HG03521 (cell line): ENCODE results near the gene STARD13.

ENCODE experiments used
- ATAC-seq: cut with Tn5 transposase; IDR thresholded peaks from one replicate; pipeline ENCODE4 v1.9.1; 2021; ENCODE audit warnings: mild to moderate bottlenecking, moderate library complexity; ENCODE audit not compliant: unreplicated experiment

Gene STARD13

DNA sequence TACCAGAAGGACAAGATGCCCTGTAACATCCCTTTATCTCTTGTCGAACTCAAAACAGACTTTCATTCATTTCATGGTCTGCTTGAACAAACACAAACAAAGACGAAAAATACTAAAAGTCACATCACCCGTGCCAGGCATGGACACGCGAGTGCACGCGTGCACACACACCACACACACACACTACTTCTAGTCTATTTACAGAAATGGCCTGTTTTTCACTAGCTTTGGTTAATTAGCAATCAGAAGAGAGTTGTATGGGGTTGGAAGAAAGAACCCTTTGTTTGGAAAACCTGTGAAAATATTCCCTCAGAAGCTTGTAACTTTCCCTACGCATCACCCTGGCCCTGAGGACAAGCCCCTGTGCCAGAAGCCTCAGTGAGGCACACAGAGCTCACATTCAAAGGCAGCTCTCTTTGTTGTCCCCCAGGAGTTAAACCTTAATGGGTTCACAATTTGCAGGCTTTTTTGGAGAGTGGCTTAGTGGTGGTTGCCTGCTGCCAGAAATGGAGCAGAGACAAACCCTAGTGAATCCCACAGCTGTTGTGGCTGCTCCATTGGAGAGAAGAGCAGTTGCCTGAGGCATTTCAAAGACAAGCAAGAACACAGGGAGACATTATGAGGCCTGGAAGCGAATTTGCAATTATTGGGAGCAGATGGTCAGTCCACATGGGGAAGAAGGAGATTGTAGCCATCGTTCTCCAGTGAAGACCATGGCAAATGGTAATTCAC lies 55.9 kb downstream of the STARD13 start:
- ATAC-seq: no peak

DNA sequence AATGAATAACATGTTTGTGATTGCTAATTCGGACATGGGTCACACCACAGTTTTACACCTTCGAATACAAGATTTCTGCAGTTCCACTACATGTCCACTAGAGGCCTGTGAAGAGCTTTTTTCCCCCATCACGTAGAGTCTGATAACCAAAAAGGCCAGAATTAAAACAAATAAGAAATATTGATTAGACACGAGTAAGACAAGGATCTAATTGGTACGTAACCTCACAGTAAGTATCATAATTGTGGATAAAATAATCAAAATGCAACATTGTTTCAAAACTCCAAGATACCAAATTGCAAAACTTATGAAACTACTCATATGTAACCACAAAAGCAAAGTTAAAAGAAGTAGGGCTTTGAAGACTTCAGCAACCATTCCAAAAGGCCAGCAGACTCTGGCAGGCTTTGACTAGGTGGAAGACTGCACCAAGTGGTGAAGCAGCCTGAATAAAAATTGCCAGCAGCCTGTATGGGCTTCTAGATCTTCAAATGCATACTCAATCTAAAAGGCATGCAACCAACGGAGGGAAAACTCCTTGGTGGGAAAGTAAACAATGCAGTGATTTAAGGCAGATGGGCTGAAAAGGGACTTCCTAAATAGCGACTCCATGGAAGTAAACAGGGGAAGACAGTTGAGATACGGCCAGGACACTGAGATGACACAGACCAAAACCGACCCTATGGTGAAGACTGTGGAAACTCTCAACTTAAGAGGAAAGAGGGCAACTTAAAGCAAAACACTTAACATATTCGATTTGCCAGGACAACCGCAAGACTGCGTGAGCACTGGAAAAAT lies 56.7 kb downstream of the STARD13 start:
- no peak for ATAC-seq

GRCh38 chr13:33227927-33228647 lies 57.5 kb downstream of the STARD13 start:
- ATAC-seq: no peak

GRCh38 chr13:33224686-33225085 lies 60.9 kb downstream of the STARD13 start:
- ATAC-seq: no peak

DNA sequence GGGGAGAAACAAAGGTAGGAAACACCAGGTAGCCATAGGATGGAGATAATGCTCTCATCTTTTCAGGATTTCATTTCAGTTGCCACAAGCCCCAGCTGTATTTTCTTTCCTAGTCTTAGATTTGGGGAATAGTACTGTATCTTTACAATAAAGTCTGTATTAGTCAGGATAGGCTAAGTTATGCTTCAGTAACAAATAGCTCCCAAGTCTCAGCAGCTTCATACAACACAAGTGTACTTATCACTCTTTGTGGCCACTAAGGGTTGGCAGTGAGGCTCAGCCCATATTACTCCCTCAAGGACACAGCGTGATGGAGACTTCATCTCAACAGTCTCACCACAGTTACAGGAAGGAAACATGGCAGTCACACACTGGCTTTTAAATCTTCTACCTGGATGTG lies 61.4 kb downstream of the STARD13 start:
- ATAC-seq: no peak

GRCh38 chr13:33219926-33220325 lies 65.6 kb downstream of the STARD13 start:
- no peak for ATAC-seq

- ATAC-seq: no peak
Observed at GRCh38 chr13:33218426-33218825, 67.1 kb downstream of the STARD13 start.

- ATAC-seq: no peak
Observed at GRCh38 chr13:33218020-33218419, 67.5 kb downstream of the STARD13 start.

DNA sequence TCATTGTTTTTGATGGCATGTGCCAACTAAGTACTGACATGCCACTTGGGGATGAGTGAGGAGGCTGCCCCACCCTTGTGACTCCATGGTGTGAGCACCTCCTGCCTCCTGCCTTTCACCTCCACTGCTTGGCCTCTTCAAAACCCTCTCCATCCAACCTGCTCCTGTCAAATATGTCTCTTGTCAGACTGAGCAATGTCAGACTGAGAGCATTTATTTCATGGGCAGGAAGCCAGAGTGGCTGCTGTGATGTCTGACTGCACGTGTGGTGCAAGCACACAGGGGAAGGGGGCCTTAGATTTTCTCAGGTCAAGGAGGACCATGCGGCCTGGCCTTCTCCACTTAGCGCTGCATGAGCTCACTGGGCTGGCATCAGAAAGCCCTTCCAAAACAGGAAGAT lies 68.3 kb downstream of the STARD13 start:
- ATAC-seq: no peak

- no peak for ATAC-seq
Observed at GRCh38 chr13:33213797-33214196, 71.8 kb downstream of the STARD13 start.

- no peak for ATAC-seq
Observed at GRCh38 chr13:33213024-33213768, 72.4 kb downstream of the STARD13 start.

GRCh38 chr13:33212396-33212795 lies 73.2 kb downstream of the STARD13 start:
- ATAC-seq: no peak

DNA sequence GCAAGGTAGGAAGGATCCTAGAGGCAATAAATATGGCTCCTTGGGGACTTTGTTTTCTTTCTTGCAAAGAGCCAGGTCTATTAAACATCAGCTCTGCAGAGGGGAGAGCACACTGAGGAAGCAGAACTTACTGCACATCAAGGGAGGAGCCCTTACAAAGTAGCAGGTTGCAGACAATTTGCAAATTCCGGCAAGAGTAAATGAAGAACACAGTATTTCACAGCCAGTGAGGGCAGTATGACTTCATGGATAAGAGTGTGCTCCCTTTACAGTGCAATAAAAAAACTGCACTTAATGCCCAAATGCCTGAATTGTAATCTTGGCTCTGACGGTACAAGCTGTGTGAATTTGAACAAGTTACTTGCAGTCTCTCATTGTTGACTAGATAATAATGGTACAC lies 75.5 kb downstream of the STARD13 start:
- no peak for ATAC-seq

DNA sequence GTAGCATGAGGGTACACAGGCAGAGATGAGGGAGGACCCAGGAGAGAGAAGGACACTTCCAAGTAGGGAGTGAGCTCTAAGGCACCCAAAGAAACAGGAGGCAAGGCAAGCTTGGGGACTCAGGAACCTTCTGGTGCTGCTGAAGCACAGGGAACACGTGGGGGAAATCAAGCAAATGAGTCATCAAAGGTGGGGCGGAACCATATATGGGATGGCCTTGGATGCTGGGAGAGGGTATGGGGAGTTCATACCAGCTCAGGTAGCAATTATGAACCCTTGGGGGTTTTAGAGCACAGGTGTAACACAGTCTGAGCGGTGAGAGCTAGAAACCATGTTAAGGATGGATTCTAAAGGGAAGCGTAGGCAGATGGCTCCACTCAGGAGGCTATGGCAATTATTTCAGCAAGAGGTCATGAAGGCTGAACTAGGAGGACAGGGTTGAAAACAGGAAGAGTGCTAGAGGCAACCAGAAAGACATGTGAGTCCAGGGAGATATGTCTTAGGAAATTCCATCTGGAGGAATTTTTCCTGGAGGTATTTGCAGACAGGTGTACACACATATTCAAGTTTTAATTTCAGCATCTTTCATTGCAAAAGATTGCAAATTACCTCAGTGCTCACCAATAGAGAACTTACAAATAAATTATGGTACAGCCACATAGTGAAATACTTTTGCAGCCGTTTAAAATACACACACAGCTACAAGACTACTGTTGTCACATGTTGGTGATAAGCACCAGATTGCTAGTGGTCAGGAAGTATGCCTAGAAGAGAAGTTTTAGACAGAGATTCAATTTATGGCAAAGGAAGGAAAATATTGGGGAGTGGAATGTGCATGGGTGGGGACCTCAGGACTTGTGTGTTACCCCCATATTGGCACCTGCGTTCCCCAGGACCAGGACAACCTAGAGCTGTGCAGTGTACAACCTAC lies 77.0 kb downstream of the STARD13 start:
- no peak for ATAC-seq

DNA sequence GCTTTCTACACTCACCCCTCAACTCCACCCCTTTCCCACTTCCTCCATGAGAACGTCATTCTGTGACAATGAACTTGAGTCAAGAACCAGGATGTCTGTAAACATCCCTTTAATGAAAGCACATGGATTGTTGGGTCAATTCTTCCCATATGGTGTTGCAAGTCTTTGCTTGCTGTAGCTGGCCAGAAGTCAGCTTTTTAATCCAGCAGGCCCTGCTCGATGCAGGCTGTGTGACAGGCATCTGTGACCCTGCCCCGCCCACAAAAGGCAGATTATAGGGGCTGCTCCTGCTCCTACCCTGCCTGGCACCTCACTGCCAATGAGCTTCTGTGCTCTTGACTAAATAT lies 78.0 kb downstream of the STARD13 start:
- no peak for ATAC-seq

GRCh38 chr13:33206945-33207614 lies 78.5 kb downstream of the STARD13 start:
- ATAC-seq: no peak

- ATAC-seq: no peak
Observed at GRCh38 chr13:33206425-33206824, 79.1 kb downstream of the STARD13 start.

DNA sequence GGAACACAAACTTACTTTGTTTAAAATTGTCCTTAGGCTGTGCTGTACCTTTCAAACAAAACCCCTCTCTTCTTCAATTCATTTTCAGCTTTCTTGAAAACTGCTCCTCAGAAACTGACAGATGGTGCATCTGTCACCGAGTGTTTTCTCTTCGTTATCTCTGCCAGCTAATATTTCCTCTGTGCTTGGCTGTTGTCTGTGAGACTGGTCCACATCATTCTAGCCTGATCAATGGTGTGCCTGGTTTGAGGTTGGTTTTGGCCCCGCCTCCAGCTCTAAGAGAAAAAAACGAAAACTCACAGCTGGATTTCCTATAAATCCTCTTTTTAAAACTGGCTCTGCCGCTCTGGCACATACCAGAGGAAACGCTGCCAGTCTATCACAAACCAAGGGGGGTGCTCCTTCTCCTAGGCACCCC lies 79.7 kb downstream of the STARD13 start:
- ATAC-seq: peak; percentile 37

- no peak for ATAC-seq
Observed at GRCh38 chr13:33205224-33205623, 80.3 kb downstream of the STARD13 start.
